ENCODE measurements around the gene OR2AP1. TPM values are rescaled to one million over a fixed set of nuclear protein-coding genes. Genes with fewer than 3 reads are reported as not detected.

Gene OR2AP1
- total RNA-seq, 1 experiment from 2014 or later: not detected

GRCh38 chr12:55582066-55582465, 9.8 kb downstream of the OR2AP1 start:
- H3K27ac Mint-ChIP-seq: no peak overlapping the region
- ATAC-seq (no peak), DNase-seq (ENCODE audit: low spot score) (no peak)
- POLR2A ChIA-PET: no interaction called here
- no peak overlapping the region for H3K4me3 Mint-ChIP-seq
- CTCF ChIA-PET: no interaction called here
- no peaks in the 10 kb centered on the region for H3K36me3 Mint-ChIP-seq
- peaks cover 25% of the 10 kb centered on the region for H3K9me3 Mint-ChIP-seq
- H3K4me1 Mint-ChIP-seq: no peaks in the 10 kb centered on the region
- TF ChIP-seq, protein P1, sequence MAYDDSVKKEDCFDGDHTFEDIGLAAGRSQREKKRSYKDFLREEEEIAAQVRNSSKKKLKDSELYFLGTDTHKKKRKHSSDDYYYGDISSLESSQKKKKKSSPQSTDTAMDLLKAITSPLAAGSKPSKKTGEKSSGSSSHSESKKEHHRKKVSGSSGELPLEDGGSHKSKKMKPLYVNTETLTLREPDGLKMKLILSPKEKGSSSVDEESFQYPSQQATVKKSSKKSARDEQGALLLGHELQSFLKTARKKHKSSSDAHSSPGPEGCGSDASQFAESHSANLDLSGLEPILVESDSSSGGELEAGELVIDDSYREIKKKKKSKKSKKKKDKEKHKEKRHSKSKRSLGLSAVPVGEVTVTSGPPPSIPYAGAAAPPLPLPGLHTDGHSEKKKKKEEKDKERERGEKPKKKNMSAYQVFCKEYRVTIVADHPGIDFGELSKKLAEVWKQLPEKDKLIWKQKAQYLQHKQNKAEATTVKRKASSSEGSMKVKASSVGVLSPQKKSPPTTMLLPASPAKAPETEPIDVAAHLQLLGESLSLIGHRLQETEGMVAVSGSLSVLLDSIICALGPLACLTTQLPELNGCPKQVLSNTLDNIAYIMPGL (CRISPR knock-in tag; IDR thresholded peaks at IDR 0.05): no peak
- TF ChIP-seq, protein P2, sequence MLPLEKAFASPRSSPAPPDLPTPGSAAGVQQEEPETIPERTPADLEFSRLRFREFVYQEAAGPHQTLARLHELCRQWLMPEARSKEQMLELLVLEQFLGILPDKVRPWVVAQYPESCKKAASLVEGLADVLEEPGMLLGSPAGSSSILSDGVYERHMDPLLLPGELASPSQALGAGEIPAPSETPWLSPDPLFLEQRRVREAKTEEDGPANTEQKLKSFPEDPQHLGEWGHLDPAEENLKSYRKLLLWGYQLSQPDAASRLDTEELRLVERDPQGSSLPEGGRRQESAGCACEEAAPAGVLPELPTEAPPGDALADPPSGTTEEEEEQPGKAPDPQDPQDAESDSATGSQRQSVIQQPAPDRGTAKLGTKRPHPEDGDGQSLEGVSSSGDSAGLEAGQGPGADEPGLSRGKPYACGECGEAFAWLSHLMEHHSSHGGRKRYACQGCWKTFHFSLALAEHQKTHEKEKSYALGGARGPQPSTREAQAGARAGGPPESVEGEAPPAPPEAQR (CRISPR knock-in tag; IDR thresholded peaks at IDR 0.05): no peak
- TF ChIP-seq E2F5 (CRISPR knock-in tag; IDR thresholded peaks at IDR 0.05) (no peak), ZNF138 (CRISPR knock-in tag; conservative IDR thresholded peaks at IDR 0.05) (no peak), RELA (CRISPR knock-in tag; IDR thresholded peaks at IDR 0.05; ENCODE audit: borderline replicate concordance) (no peak), RORB (CRISPR knock-in tag; IDR thresholded peaks at IDR 0.05) (no peak), STAT6 (CRISPR knock-in tag; conservative IDR thresholded peaks at IDR 0.05; ENCODE audit: low read depth) (no peak)
- TF ChIP-seq, protein P3, sequence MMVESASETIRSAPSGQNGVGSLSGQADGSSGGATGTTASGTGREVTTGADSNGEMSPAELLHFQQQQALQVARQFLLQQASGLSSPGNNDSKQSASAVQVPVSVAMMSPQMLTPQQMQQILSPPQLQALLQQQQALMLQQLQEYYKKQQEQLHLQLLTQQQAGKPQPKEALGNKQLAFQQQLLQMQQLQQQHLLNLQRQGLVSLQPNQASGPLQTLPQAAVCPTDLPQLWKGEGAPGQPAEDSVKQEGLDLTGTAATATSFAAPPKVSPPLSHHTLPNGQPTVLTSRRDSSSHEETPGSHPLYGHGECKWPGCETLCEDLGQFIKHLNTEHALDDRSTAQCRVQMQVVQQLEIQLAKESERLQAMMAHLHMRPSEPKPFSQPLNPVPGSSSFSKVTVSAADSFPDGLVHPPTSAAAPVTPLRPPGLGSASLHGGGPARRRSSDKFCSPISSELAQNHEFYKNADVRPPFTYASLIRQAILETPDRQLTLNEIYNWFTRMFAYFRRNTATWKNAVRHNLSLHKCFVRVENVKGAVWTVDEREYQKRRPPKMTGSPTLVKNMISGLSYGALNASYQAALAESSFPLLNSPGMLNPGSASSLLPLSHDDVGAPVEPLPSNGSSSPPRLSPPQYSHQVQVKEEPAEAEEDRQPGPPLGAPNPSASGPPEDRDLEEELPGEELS (CRISPR knock-in tag; IDR thresholded peaks at IDR 0.05): no peak
- TF ChIP-seq, protein P4, sequence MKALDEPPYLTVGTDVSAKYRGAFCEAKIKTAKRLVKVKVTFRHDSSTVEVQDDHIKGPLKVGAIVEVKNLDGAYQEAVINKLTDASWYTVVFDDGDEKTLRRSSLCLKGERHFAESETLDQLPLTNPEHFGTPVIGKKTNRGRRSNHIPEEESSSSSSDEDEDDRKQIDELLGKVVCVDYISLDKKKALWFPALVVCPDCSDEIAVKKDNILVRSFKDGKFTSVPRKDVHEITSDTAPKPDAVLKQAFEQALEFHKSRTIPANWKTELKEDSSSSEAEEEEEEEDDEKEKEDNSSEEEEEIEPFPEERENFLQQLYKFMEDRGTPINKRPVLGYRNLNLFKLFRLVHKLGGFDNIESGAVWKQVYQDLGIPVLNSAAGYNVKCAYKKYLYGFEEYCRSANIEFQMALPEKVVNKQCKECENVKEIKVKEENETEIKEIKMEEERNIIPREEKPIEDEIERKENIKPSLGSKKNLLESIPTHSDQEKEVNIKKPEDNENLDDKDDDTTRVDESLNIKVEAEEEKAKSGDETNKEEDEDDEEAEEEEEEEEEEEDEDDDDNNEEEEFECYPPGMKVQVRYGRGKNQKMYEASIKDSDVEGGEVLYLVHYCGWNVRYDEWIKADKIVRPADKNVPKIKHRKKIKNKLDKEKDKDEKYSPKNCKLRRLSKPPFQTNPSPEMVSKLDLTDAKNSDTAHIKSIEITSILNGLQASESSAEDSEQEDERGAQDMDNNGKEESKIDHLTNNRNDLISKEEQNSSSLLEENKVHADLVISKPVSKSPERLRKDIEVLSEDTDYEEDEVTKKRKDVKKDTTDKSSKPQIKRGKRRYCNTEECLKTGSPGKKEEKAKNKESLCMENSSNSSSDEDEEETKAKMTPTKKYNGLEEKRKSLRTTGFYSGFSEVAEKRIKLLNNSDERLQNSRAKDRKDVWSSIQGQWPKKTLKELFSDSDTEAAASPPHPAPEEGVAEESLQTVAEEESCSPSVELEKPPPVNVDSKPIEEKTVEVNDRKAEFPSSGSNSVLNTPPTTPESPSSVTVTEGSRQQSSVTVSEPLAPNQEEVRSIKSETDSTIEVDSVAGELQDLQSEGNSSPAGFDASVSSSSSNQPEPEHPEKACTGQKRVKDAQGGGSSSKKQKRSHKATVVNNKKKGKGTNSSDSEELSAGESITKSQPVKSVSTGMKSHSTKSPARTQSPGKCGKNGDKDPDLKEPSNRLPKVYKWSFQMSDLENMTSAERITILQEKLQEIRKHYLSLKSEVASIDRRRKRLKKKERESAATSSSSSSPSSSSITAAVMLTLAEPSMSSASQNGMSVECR (CRISPR knock-in tag; IDR thresholded peaks at IDR 0.05; ENCODE audit: borderline replicate concordance): no peak
- peaks cover 21% of the 10 kb centered on the region for H3K27me3 Mint-ChIP-seq (ENCODE audit: low read depth)

DNA sequence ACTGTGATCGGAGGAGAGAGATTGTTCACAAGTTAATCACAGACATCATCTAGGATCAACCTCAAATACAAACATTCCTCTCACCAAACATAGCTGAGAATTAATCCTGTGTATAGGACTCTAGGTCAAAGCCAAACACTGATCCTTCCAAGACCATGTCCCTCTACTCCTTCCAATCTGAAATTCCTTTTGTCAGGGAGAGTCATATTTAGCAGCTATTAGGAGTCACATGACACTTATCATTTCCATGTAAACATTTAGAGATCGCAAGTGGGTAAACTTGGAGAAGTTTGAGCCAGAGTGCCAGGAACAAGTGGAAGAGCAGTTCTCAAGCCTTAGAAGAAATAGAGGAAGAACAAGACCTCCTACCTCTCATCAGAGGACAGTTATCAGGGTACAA, 13.5 kb downstream of the OR2AP1 start:
- H3K4me3 Mint-ChIP-seq: no peak overlapping the region
- peaks cover 6% of the 10 kb centered on the region for H3K36me3 Mint-ChIP-seq
- no peak overlapping the region for H3K27ac Mint-ChIP-seq
- DNase-seq (ENCODE audit: low spot score) (no peak), ATAC-seq (no peak)
- ChIA-PET POLR2A (no interaction called here), CTCF (no interaction called here)
- peaks cover 37% of the 10 kb centered on the region for H3K9me3 Mint-ChIP-seq
- H3K27me3 Mint-ChIP-seq (ENCODE audit: low read depth): peaks cover 15% of the 10 kb centered on the region
- peaks cover 11% of the 10 kb centered on the region for H3K4me1 Mint-ChIP-seq
- TF ChIP-seq ZNF425 (CRISPR knock-in tag; conservative IDR thresholded peaks at IDR 0.05) (no peak), IRF1 (CRISPR knock-in tag; IDR thresholded peaks at IDR 0.05) (no peak), ELF4 (CRISPR knock-in tag; IDR thresholded peaks at IDR 0.05; ENCODE audit: low read depth) (no peak), USF1 (CRISPR knock-in tag; IDR thresholded peaks at IDR 0.05) (no peak), SOX15 (CRISPR knock-in tag; IDR thresholded peaks at IDR 0.05) (no peak), TP53 (CRISPR knock-in tag; IDR thresholded peaks at IDR 0.05) (no peak)
- TF ChIP-seq, protein P5, sequence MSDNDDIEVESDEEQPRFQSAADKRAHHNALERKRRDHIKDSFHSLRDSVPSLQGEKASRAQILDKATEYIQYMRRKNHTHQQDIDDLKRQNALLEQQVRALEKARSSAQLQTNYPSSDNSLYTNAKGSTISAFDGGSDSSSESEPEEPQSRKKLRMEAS (CRISPR knock-in tag; IDR thresholded peaks at IDR 0.05): no peak

Measured in WTC11 (cell line).